Common myeloid progenitor, CD34-positive (primary cell): ENCODE results near the gene TNPO3.

Experiments used
- CTCF ChIA-PET: fragments of 350-600 bp; sonication (Branson Sonifier 250); formaldehyde crosslinking; loops from one replicate; lab custom pipeline; 2021; ENCODE audit warnings: antibody characterized with exemption; lab: Charles Lee
- POLR2A ChIA-PET: fragments of 350-600 bp; sonication (Branson Sonifier 250); formaldehyde crosslinking; loops from one replicate; lab custom pipeline; 2021; ENCODE audit warnings: antibody characterized with exemption; lab: Charles Lee
- DNase-seq, 3 donors: peaks; one replicate each; pipeline versions ENCODE4 v3.0.0 to v3.0.0-alpha.2; 2013
- H3K27ac ChIP-seq, 2 experiments: 1 replicate in 1 of 2; 2 replicates in 1 of 2; pipeline ENCODE4 v1.7.0; 2013; ENCODE audit warnings: inconsistent platforms in 2 of 2, low read length in 2 of 2, mild to moderate bottlenecking in 2 of 2, low read depth in 1 of 2, moderate library complexity in 1 of 2; ENCODE audit not compliant: severe bottlenecking in 2 of 2, insufficient read depth in 1 of 2, poor library complexity in 1 of 2
- H3K27me3 ChIP-seq, 5 experiments: replicated peaks in 2 of 5; 1 replicate in 3 of 5; 2 replicates in 2 of 5; pipeline versions ENCODE4 v1.6.1 to v1.7.0; 2013; ENCODE audit warnings: low read length in 4 of 5, mild to moderate bottlenecking in 2 of 5, moderate library complexity in 2 of 5, inconsistent platforms in 1 of 5; ENCODE audit not compliant: insufficient read depth in 5 of 5, control insufficient read depth in 4 of 5
- H3K36me3 ChIP-seq, 4 experiments: 1 replicate in 2 of 4; 2 replicates in 2 of 4; pipeline versions ENCODE4 v1.6.1 to v1.7.0; 2013; ENCODE audit warnings: low read length in 3 of 4, control low read depth in 1 of 4, mild to moderate bottlenecking in 1 of 4; ENCODE audit not compliant: control insufficient read depth in 4 of 4, insufficient read depth in 4 of 4
- H3K4me1 ChIP-seq, 4 experiments: 1 replicate in 3 of 4; 2 replicates in 1 of 4; pipeline versions ENCODE4 v1.6.1 to v1.7.1; 2013; ENCODE audit warnings: low read length in 3 of 4, mild to moderate bottlenecking in 3 of 4, control low read depth in 1 of 4, inconsistent platforms in 1 of 4, moderate library complexity in 1 of 4; ENCODE audit not compliant: control insufficient read depth in 4 of 4, insufficient read depth in 4 of 4; ENCODE audit errors: control extremely low read depth in 1 of 4
- H3K4me3 ChIP-seq, 7 experiments: 1 replicate in 4 of 7; 2 replicates in 3 of 7; pipeline versions ENCODE4 v1.5.1 to v1.7.0; 2013; ENCODE audit warnings: mild to moderate bottlenecking in 7 of 7, low read length in 6 of 7, moderate library complexity in 6 of 7, inconsistent platforms in 2 of 7, low read depth in 2 of 7, control low read depth in 1 of 7; ENCODE audit not compliant: insufficient read depth in 4 of 7, control insufficient read depth in 1 of 7; ENCODE audit errors: extremely low read depth in 1 of 7
- H3K9me3 ChIP-seq, 5 experiments: 1 replicate in 4 of 5; 2 replicates in 1 of 5; pipeline versions ENCODE4 v1.6.1 to v1.7.1; 2013; ENCODE audit warnings: low read length in 4 of 5, mild to moderate bottlenecking in 2 of 5, inconsistent platforms in 1 of 5, low read depth in 1 of 5, moderate library complexity in 1 of 5; ENCODE audit not compliant: control insufficient read depth in 4 of 5, insufficient read depth in 2 of 5; ENCODE audit errors: control extremely low read depth in 1 of 5
- WGBS: methylation state at CpG from one replicate; pipeline ENCODE4 v1.1.5; 2013; ENCODE audit not compliant: insufficient coverage; 5-methylcytosine and 5-hydroxymethylcytosine counted together

The TNPO3 gene

DNA sequence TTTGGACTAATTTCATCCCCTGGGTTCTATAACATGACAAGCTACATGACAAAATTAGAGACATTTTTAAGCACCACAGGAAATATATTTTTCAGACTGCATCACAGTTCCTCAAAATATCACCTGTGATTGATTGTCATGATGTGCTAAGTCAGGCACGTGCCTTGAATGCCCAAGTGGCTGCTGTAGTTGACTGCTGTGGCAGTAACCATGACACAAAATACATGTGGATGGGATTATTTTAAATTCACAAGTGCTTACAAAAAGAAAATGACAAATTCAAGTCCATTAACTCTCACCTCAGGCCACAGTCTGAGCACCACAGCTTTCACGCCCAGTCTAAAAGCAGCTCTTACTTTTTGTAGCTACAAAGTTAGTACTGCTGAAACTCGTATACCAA is 45.5 kb downstream of the TNPO3 start:
- CTCF ChIA-PET: interaction anchor here (0.9 to 4.7 kb wide), 6 partner anchors 11 to 154 kb away, joined by 3 to 20 read pairs (median 3); partner anchors contain the start of gene TNPO3
- Histone ChIP-seq H3K36me3 (peaks cover 18 to 24% (median 23%) of the 10 kb centered on the region in 4 experiments), H3K9me3 (no peaks in the 10 kb centered on the region), H3K27ac (peak overlapping the region in 1 of 2 experiments; percentile 9), H3K27me3 (no peaks in the 10 kb centered on the region), H3K4me1 (peaks cover 2 to 13% (median 6%) of the 10 kb centered on the region in 4 experiments), H3K4me3 (no peak overlapping the region)
- 100% methylated on average over 2 of the region's 3 CpGs for WGBS
- DNase-seq: peak; percentile 13 to 81 (median 66)
- POLR2A ChIA-PET: no interaction called here

- H3K27me3 ChIP-seq: no peaks in the 10 kb centered on the region
- peak overlapping the region in 1 of 2 experiments; percentile 10 for H3K27ac ChIP-seq
- peaks cover 18 to 28% (median 21%) of the 10 kb centered on the region in 4 experiments for H3K36me3 ChIP-seq
- H3K4me1 ChIP-seq: peaks cover 2 to 13% (median 6%) of the 10 kb centered on the region in 4 experiments
- peak in 2 of 3 donors; percentile 5 to 22 for DNase-seq
- H3K4me3 ChIP-seq: no peak overlapping the region
- H3K9me3 ChIP-seq: no peaks in the 10 kb centered on the region
- ChIA-PET CTCF (interaction anchor here (0.8 to 4.7 kb wide), 6 partner anchors 10 to 155 kb away, joined by 3 to 20 read pairs (median 4); no protein-coding TSS in a partner anchor), POLR2A (no interaction called here)
- whole genome bisulfite sequencing: 100% methylated on average over 1 of the region's 2 CpGs
Observed at GRCh38 chr7:129008645-129009414, 46.1 kb downstream of the TNPO3 start.

- Histone ChIP-seq H3K4me1 (peaks cover 2 to 13% (median 6%) of the 10 kb centered on the region in 4 experiments), H3K27ac (no peak overlapping the region), H3K36me3 (peaks cover 16 to 28% (median 21%) of the 10 kb centered on the region in 4 experiments), H3K9me3 (no peaks in the 10 kb centered on the region), H3K4me3 (no peak overlapping the region), H3K27me3 (no peaks in the 10 kb centered on the region)
- ChIA-PET CTCF (interaction anchor here (0.8 to 4.7 kb wide), 6 partner anchors 12 to 203 kb away, joined by 3 to 20 read pairs (median 4); no protein-coding TSS in a partner anchor), POLR2A (no interaction called here)
- no peak for DNase-seq
- no CpG with 5 or more reads among the region's 4 CpGs for WGBS
Observed at GRCh38 chr7:129007572-129007971, 47.3 kb downstream of the TNPO3 start.

DNA sequence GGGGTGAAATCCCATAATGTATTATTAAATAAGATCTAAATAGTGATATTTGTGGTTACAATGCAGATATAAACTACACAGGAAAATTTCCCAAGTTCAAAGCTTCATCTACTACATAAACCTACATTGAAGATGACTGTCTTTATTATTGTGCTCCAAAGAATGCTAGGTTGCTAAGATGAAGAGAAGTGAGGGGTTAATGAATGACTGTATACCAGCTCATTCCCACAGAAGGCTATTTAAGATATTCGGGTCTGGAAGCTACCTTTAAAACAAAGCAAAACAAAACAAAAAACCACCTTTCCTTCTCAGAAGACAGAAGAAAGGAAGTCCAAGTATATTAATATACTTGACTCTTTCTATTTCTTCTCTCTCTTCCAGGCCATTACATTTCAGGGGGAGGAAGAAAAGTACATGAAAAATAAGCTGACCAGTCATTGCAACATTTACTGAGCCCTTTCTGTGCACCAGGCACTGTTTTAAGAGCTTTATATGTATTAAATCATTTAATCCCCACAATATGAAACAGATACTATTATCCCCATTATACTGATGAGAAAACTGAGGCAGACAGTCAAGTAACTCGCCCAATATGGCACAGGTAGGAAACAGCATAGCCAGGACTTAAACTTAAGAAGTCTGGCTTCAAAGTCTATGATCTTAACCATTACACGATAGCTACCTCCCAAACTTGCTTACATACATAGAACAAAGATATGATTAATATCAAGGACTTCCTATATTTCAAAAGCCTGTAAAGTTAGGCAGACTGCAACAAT is 48.1 kb downstream of the TNPO3 start:
- ChIA-PET CTCF (interaction anchor here (0.7 to 4.7 kb wide), 9 partner anchors 9 to 204 kb away, joined by 3 to 20 read pairs (median 3); no protein-coding TSS in a partner anchor), POLR2A (interaction anchor here (0.8 kb wide), 1 partner anchor 15 kb away, joined by 4 read pairs; no protein-coding TSS in a partner anchor)
- H3K27ac ChIP-seq: no peak overlapping the region
- peaks cover 2 to 13% (median 6%) of the 10 kb centered on the region in 4 experiments for H3K4me1 ChIP-seq
- no peaks in the 10 kb centered on the region for H3K27me3 ChIP-seq
- no peak for DNase-seq
- no peaks in the 10 kb centered on the region for H3K9me3 ChIP-seq
- H3K4me3 ChIP-seq: no peak overlapping the region
- 60% methylated on average over 1 of the region's 3 CpGs for WGBS
- peaks cover 17 to 30% (median 22%) of the 10 kb centered on the region in 4 experiments for H3K36me3 ChIP-seq

- WGBS: 80% methylated on average over 1 of the region's 4 CpGs
- Histone ChIP-seq H3K9me3 (no peaks in the 10 kb centered on the region), H3K27me3 (no peaks in the 10 kb centered on the region), H3K4me1 (peaks cover 2 to 13% (median 6%) of the 10 kb centered on the region in 4 experiments), H3K4me3 (no peak overlapping the region), H3K27ac (no peak overlapping the region), H3K36me3 (peaks cover 24 to 42% (median 31%) of the 10 kb centered on the region in 4 experiments)
- POLR2A ChIA-PET: no interaction called here
- CTCF ChIA-PET: no interaction called here
- no peak for DNase-seq
Observed at GRCh38 chr7:129005186-129005585, 49.7 kb downstream of the TNPO3 start.

DNA sequence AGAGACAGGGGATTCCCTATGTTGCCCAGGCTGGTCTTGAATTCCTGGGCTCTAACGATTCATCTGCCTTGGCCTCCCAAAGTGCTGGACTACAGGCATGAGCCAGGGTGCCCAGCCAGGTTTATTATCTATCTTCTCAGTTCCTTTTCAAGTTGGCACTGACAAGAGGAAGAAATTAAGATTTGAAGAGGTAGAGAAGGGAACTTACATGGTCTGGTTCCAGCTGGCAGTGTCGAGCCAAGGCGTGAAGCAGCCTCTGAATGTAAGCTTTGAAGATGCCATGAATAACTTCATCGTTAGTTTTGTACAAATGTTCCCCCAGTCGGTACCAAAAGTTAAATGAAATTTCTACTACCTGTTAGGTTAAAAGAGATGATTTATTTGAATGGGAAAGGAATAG is 57.7 kb downstream of the TNPO3 start:
- H3K27me3 ChIP-seq: no peaks in the 10 kb centered on the region
- POLR2A ChIA-PET: interaction anchor here (0.7 kb wide), 1 partner anchor 14 kb away, joined by 4 read pairs; no protein-coding TSS in a partner anchor
- peaks cover 25 to 68% (median 49%) of the 10 kb centered on the region in 4 experiments for H3K36me3 ChIP-seq
- DNase-seq: no peak
- no peaks in the 10 kb centered on the region for H3K4me1 ChIP-seq
- no peak overlapping the region for H3K4me3 ChIP-seq
- CTCF ChIA-PET: interaction anchor here (0.6 kb wide), 1 partner anchor 93 kb away, joined by 3 read pairs; no protein-coding TSS in a partner anchor
- H3K9me3 ChIP-seq: no peaks in the 10 kb centered on the region
- WGBS: 97% methylated on average over 4 of the region's 5 CpGs
- H3K27ac ChIP-seq: no peak overlapping the region
